OCI-LY7 (cell line): ENCODE results near the gene LSM14B.
"Not testable (repeated sequence)": the region's sequence is repeated elsewhere in the genome, so short reads cannot be mapped to it uniquely, and the experiment has no call there.

ENCODE experiments used
- EZH2phosphoT487 ChIP-seq: fragments of 200-600 bp; sonication (generic); IDR thresholded peaks from 2 replicates; pipeline ENCODE4 v1.6.1; 2018; ENCODE audit warnings: low read depth, borderline replicate concordance, mild to moderate bottlenecking, mixed run types, antibody characterized with exemption, low read length, moderate library complexity, mixed read lengths
- TF ChIP-seq, protein P1 (sequence below): fragments of 200-600 bp; sonication (generic); conservative IDR thresholded peaks from 2 replicates; pipeline ENCODE4 v1.5.1; 2014; ENCODE audit warnings: mild to moderate bottlenecking, antibody characterized with exemption, low read length, moderate library complexity, mixed read lengths

DNA sequence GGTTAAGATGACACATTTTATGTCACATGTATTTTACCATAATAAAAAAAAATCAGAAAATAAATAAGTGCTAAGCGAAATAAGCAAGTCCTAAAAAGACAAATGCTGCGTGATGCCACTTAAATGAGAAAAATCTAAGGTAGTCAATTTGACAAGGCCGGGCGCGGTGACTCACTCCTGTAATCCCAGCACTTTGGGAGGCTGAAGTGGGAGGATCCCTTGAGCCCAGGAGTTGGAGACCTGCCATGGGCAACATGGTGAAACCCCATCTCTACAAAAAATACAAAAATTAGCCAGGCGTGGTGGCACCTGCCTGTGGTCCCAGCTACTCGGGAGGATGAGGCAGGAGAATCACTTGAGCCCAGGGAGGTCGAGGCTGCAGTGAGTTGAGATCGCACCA is 38.1 kb upstream of the LSM14B start:
- TF ChIP-seq, protein P1, sequence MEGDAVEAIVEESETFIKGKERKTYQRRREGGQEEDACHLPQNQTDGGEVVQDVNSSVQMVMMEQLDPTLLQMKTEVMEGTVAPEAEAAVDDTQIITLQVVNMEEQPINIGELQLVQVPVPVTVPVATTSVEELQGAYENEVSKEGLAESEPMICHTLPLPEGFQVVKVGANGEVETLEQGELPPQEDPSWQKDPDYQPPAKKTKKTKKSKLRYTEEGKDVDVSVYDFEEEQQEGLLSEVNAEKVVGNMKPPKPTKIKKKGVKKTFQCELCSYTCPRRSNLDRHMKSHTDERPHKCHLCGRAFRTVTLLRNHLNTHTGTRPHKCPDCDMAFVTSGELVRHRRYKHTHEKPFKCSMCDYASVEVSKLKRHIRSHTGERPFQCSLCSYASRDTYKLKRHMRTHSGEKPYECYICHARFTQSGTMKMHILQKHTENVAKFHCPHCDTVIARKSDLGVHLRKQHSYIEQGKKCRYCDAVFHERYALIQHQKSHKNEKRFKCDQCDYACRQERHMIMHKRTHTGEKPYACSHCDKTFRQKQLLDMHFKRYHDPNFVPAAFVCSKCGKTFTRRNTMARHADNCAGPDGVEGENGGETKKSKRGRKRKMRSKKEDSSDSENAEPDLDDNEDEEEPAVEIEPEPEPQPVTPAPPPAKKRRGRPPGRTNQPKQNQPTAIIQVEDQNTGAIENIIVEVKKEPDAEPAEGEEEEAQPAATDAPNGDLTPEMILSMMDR = not testable (repeated sequence)
- not testable (repeated sequence) for TF ChIP-seq EZH2phosphoT487
